ENCODE data around the gene HOXB2. TPM values are rescaled to one million over a fixed set of nuclear protein-coding genes. Genes with fewer than 3 reads are reported as not detected.

The HOXB2 gene
- total and polyA plus RNA-seq, 9 of the 15 experiments (the other 6 are each of a cell fraction or from before 2014, with no cell fraction given): 2.1 to 97.7 (median 21.2) TPM

DNA sequence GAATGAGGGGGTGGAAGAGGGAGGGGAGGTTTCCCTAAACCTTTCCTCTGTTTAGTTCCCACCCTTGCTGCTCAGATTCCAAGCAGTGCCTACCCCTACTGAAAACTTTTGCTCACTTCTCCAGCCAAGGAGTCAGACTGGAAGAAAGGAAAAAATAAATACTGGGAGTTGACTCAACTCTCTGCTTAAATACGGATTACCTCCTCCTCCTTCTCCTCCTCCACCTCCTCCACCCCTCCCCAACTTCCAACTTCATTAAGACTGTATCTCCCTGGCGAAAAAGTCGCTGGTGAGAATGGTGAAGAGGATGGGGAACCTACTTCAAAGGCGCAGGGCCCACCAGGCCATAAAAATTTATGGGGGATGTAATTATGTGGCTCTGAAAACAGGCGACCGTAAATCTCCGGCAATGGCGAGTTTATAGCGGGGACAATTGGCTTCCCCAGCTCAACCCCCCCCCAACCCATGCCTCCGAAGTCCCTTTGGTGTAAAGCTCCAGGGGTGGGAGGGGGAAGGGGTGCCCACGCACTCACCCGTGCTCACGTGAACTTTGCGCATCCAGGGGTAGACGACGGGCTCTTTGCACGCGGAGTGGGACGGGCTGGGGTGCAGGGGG, 32.5 kb upstream of the HOXB2 start (continued):
- TF ChIP-seq EP400 (IDR thresholded peaks at IDR 0.05) (peak; percentile 13; the same call in 1 of the 2 replicates), ADNP (tag; IDR thresholded peaks at IDR 0.05) (no peak), SUPT5H (IDR thresholded peaks at IDR 0.05) (no peak), NR2C1 (IDR thresholded peaks at IDR 0.05) (no peak), NR2C1 (tag; IDR thresholded peaks at IDR 0.05) (no peak), TEAD4 (IDR thresholded peaks at IDR 0.05; ENCODE audit: low read length) (no peak), TEAD4 (CRISPR knock-in tag; IDR thresholded peaks at IDR 0.05; ENCODE audit: borderline replicate concordance) (no peak), ZNF175 (CRISPR knock-in tag; IDR thresholded peaks at IDR 0.05; ENCODE audit: low read depth) (no peak), CBX8 (IDR thresholded peaks at IDR 0.05; ENCODE audit: borderline replicate concordance, extremely low read depth, low read depth, low read length, poor library complexity, severe bottlenecking) (no peak), NEUROD1 (IDR thresholded peaks at IDR 0.05; ENCODE audit: borderline replicate concordance, low read depth, low read length, partially characterized antibody) (peak; percentile 22), JUNB (CRISPR knock-in tag; conservative IDR thresholded peaks at IDR 0.05) (no peak), MTA3 (IDR thresholded peaks at IDR 0.05; ENCODE audit: borderline replicate concordance) (no peak), GATAD2B (IDR thresholded peaks at IDR 0.05; ENCODE audit: borderline replicate concordance) (no peak), FOXP1 (CRISPR knock-in tag; IDR thresholded peaks at IDR 0.05) (no peak), SREBF2 (CRISPR knock-in tag; IDR thresholded peaks at IDR 0.05) (no peak), NUFIP1 (IDR thresholded peaks at IDR 0.05; ENCODE audit: partially characterized antibody) (no peak), TAF7 (tag; IDR thresholded peaks at IDR 0.05) (no peak), ZNF764 (CRISPR knock-in tag; IDR thresholded peaks at IDR 0.05; ENCODE audit: low read depth) (no peak), BHLHE40 (IDR thresholded peaks at IDR 0.05; ENCODE audit: low read length) (peak; percentile 75), MCM7 (IDR thresholded peaks at IDR 0.05) (no peak), HDAC8 (tag; IDR thresholded peaks at IDR 0.05) (no peak), ZNF644 (tag; IDR thresholded peaks at IDR 0.05; ENCODE audit: low read depth) (no peak), GATAD2A (IDR thresholded peaks at IDR 0.05) (no peak)
- TF ChIP-seq, protein P1, sequence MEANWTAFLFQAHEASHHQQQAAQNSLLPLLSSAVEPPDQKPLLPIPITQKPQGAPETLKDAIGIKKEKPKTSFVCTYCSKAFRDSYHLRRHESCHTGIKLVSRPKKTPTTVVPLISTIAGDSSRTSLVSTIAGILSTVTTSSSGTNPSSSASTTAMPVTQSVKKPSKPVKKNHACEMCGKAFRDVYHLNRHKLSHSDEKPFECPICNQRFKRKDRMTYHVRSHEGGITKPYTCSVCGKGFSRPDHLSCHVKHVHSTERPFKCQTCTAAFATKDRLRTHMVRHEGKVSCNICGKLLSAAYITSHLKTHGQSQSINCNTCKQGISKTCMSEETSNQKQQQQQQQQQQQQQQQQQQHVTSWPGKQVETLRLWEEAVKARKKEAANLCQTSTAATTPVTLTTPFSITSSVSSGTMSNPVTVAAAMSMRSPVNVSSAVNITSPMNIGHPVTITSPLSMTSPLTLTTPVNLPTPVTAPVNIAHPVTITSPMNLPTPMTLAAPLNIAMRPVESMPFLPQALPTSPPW (CRISPR knock-in tag; IDR thresholded peaks at IDR 0.05): 0 out of 2 replicates have a peak, but pooled peaks have one; percentile 53
- TF ChIP-seq, protein P2, sequence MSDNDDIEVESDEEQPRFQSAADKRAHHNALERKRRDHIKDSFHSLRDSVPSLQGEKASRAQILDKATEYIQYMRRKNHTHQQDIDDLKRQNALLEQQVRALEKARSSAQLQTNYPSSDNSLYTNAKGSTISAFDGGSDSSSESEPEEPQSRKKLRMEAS (CRISPR knock-in tag; IDR thresholded peaks at IDR 0.05): no peak
- TF ChIP-seq, protein P3, sequence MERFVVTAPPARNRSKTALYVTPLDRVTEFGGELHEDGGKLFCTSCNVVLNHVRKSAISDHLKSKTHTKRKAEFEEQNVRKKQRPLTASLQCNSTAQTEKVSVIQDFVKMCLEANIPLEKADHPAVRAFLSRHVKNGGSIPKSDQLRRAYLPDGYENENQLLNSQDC (CRISPR knock-in tag; IDR thresholded peaks at IDR 0.05): no peak
- TF ChIP-seq, protein P4, sequence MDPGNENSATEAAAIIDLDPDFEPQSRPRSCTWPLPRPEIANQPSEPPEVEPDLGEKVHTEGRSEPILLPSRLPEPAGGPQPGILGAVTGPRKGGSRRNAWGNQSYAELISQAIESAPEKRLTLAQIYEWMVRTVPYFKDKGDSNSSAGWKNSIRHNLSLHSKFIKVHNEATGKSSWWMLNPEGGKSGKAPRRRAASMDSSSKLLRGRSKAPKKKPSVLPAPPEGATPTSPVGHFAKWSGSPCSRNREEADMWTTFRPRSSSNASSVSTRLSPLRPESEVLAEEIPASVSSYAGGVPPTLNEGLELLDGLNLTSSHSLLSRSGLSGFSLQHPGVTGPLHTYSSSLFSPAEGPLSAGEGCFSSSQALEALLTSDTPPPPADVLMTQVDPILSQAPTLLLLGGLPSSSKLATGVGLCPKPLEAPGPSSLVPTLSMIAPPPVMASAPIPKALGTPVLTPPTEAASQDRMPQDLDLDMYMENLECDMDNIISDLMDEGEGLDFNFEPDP (CRISPR knock-in tag; IDR thresholded peaks at IDR 0.05): no peak
